ENCODE measurements around the gene PAK6. TPM values are rescaled to one million over a fixed set of nuclear protein-coding genes. Genes with fewer than 3 reads are reported as not detected.

The PAK6 gene
- total RNA-seq, 1 donor from 2014 or later, result 0.31 TPM

GRCh38 chr15:40313531-40314398 lies 74.9 kb downstream of the PAK6 start:
- Mint-ChIP-seq H3K27me3 (ENCODE audit: unreplicated experiment) (peaks cover 12% of the 10 kb centered on the region), H3K4me3 (ENCODE audit: unreplicated experiment) (no peak overlapping the region), H3K9me3 (ENCODE audit: unreplicated experiment) (no peaks in the 10 kb centered on the region), H3K27ac (ENCODE audit: unreplicated experiment) (no peak overlapping the region), H3K36me3 (ENCODE audit: low read depth, unreplicated experiment) (no peaks in the 10 kb centered on the region), H3K4me1 (ENCODE audit: unreplicated experiment) (peaks cover 34% of the 10 kb centered on the region)
- TF ChIP-seq, protein P1, sequence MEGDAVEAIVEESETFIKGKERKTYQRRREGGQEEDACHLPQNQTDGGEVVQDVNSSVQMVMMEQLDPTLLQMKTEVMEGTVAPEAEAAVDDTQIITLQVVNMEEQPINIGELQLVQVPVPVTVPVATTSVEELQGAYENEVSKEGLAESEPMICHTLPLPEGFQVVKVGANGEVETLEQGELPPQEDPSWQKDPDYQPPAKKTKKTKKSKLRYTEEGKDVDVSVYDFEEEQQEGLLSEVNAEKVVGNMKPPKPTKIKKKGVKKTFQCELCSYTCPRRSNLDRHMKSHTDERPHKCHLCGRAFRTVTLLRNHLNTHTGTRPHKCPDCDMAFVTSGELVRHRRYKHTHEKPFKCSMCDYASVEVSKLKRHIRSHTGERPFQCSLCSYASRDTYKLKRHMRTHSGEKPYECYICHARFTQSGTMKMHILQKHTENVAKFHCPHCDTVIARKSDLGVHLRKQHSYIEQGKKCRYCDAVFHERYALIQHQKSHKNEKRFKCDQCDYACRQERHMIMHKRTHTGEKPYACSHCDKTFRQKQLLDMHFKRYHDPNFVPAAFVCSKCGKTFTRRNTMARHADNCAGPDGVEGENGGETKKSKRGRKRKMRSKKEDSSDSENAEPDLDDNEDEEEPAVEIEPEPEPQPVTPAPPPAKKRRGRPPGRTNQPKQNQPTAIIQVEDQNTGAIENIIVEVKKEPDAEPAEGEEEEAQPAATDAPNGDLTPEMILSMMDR (IDR thresholded peaks at IDR 0.05; ENCODE audit: unreplicated experiment), result no peak
- DNase-seq (ENCODE audit: low spot score), result no peak

- Mint-ChIP-seq H3K4me1 (ENCODE audit: unreplicated experiment) (peaks cover 25% of the 10 kb centered on the region), H3K36me3 (ENCODE audit: low read depth, unreplicated experiment) (no peaks in the 10 kb centered on the region), H3K27me3 (ENCODE audit: unreplicated experiment) (peaks cover 9% of the 10 kb centered on the region), H3K27ac (ENCODE audit: unreplicated experiment) (no peak overlapping the region), H3K4me3 (ENCODE audit: unreplicated experiment) (no peak overlapping the region), H3K9me3 (ENCODE audit: unreplicated experiment) (no peaks in the 10 kb centered on the region)
- TF ChIP-seq, protein P1 (IDR thresholded peaks at IDR 0.05; ENCODE audit: unreplicated experiment), result no peak
- no peak for DNase-seq (ENCODE audit: low spot score)
These were observed 75.9 kb downstream of the PAK6 start for GRCh38 chr15:40314723-40315276.

DNA sequence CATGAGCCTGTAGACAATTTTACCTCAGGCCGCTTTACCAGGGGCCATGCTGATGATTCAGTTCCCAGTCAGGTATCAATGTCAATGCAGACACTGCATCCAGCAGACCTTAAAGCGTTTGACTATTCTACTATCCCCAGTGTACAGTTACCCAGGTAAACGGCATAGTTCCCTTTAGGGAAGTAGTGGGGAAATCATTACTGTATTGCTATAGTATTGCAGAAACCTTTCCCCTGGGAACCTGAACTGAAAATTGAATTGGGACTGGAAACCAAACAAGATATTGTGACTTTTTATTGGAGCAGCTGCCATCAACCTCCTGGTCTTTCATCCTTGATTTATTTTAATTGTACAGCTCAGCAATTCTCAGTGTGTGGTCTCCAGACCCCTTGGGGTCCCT lies 78.1 kb downstream of the PAK6 start:
- no peak for DNase-seq (ENCODE audit: low spot score)
- Mint-ChIP-seq H3K36me3 (ENCODE audit: low read depth, unreplicated experiment) (no peaks in the 10 kb centered on the region), H3K4me3 (ENCODE audit: unreplicated experiment) (no peak overlapping the region), H3K27me3 (ENCODE audit: unreplicated experiment) (peaks cover 18% of the 10 kb centered on the region), H3K9me3 (ENCODE audit: unreplicated experiment) (no peaks in the 10 kb centered on the region), H3K4me1 (ENCODE audit: unreplicated experiment) (peaks cover 26% of the 10 kb centered on the region), H3K27ac (ENCODE audit: unreplicated experiment) (no peak overlapping the region)
- TF ChIP-seq, protein P1 (IDR thresholded peaks at IDR 0.05; ENCODE audit: unreplicated experiment), result no peak

GRCh38 chr15:40317580-40317979 lies 78.7 kb downstream of the PAK6 start:
- Mint-ChIP-seq H3K27ac (ENCODE audit: unreplicated experiment) (no peak overlapping the region), H3K4me1 (ENCODE audit: unreplicated experiment) (peaks cover 30% of the 10 kb centered on the region), H3K4me3 (ENCODE audit: unreplicated experiment) (no peak overlapping the region), H3K36me3 (ENCODE audit: low read depth, unreplicated experiment) (no peaks in the 10 kb centered on the region), H3K9me3 (ENCODE audit: unreplicated experiment) (no peaks in the 10 kb centered on the region), H3K27me3 (ENCODE audit: unreplicated experiment) (peaks cover 23% of the 10 kb centered on the region)
- DNase-seq (ENCODE audit: low spot score), result no peak
- TF ChIP-seq, protein P1 (IDR thresholded peaks at IDR 0.05; ENCODE audit: unreplicated experiment), result no peak

GRCh38 chr15:40320409-40320808 lies 81.5 kb downstream of the PAK6 start:
- peaks cover 23% of the 10 kb centered on the region for H3K4me1 Mint-ChIP-seq (ENCODE audit: unreplicated experiment)
- no peak overlapping the region for H3K27ac Mint-ChIP-seq (ENCODE audit: unreplicated experiment)
- H3K27me3 Mint-ChIP-seq (ENCODE audit: unreplicated experiment), result peaks cover 22% of the 10 kb centered on the region
- TF ChIP-seq, protein P1 (IDR thresholded peaks at IDR 0.05; ENCODE audit: unreplicated experiment), result no peak
- H3K9me3 Mint-ChIP-seq (ENCODE audit: unreplicated experiment), result no peaks in the 10 kb centered on the region
- H3K4me3 Mint-ChIP-seq (ENCODE audit: unreplicated experiment), result no peak overlapping the region
- no peaks in the 10 kb centered on the region for H3K36me3 Mint-ChIP-seq (ENCODE audit: low read depth, unreplicated experiment)
- DNase-seq (ENCODE audit: low spot score), result no peak

All from endothelial cell (in vitro differentiated cells).